DMS114 treated with DMSO at 0.1 percent for 48 hours (cell line): Measurements from ENCODE around the gene APPBP2.
"Not testable (repeated sequence)": the region's sequence is repeated elsewhere in the genome, so short reads cannot be mapped to it uniquely, and the experiment has no call there.

ENCODE experiments used
- DNase-seq: peaks from one replicate; lab custom pipeline; 2025; ENCODE audit not compliant: unreplicated experiment; lab: John Stamatoyannopoulos, UW

Gene APPBP2, protein sequence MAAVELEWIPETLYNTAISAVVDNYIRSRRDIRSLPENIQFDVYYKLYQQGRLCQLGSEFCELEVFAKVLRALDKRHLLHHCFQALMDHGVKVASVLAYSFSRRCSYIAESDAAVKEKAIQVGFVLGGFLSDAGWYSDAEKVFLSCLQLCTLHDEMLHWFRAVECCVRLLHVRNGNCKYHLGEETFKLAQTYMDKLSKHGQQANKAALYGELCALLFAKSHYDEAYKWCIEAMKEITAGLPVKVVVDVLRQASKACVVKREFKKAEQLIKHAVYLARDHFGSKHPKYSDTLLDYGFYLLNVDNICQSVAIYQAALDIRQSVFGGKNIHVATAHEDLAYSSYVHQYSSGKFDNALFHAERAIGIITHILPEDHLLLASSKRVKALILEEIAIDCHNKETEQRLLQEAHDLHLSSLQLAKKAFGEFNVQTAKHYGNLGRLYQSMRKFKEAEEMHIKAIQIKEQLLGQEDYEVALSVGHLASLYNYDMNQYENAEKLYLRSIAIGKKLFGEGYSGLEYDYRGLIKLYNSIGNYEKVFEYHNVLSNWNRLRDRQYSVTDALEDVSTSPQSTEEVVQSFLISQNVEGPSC

DNA sequence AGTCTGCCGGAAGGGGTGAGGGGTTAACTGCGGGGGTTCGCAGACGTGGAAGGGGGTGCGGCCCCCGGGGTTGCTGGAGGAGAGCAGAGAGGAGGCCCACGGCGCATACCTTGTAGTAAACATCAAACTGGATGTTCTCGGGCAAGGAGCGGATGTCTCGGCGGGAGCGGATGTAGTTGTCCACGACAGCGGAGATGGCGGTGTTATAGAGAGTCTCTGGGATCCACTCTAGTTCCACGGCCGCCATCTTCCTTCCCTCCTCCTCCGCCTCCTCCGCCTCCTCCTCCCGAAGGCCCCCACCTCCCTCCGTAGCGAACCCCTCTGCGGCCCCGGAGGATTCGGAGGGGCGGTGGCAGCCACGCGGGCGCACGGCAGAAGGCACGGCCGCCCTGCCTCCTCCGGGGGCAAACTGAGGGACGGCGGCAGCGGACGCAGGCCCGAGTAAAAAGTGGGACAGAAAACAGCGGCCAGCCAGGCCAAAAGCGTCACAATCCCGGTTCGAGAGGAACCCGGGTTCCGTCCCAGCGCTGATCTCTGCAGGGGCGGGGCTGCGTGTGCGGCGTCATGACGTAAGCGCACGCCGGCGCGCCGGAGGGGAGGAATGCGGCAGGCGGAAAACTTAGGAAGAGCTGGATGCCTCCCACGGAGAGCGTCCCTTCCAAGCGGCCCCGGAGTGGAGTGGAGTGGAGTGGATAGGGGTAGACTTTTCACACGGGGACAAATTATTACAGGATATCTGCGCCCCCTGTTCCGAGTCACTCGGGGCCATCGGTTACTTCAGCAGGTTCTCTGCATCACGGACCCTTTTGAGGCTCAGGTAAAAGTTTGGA lies at the start of gene APPBP2:
TSS of gene APPBP2 (minus strand) at position 558 of the 830 bp plus-strand sequence. CDS start at position 247, 311 bp downstream.
- DNase-seq, result peak; percentile 94

DNA sequence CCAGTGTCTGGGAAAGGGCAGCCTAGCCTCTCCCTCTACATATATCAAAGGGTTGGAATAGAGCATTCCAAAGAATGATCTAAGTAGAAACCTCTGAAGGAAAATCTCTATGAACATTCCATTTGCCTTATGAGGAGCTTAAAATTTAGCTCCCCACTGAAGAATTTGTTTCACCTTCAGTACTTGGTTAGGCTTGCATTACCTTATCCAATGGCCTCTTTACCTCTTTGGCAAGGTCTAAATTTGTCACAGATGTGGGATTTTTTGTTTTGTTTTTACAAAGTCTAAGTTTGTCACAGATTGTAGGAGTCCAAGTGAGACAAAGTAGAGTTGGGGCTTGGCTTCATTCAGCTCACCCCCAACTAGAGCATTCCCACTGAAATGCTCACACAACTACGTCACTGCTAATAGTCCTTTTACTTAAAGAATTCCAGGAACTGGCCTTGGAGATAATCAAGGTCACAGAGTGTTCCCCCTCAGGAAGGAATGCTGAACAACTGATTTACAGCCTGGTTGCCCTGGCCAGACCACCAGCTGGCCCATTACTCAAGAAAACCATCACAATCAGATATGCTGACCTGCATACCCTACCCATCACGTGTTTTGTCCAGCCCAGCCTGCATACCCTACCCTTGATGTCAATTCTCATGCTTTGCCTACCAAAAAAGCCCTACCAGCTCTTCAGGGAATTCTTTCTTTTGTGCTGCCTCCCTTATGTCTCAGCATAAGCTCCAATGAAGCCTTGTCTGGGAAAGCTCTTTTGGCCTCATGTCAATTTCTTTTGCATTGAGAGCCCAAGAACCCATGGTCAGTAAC lies 47.4 kb upstream of the APPBP2 start:
- no peak for DNase-seq

DNA sequence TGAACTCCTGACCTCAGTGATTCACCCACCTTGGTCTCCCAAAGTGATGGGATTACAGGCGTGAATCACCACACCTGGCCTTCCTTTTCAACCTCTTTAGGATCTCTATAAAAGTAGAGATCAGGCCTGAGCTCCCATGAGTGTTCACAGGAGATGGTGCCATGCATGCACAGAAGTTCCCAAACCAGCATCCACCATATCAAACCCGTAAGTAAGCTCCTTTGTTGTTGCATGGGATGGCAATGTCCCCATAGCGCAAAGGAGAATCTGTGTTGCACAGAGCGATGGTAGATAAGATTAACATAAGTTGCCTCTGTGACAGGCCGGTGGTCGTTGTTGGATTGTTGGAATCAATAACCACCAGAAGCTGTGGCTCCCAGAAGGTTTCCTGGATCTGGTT lies 39.2 kb upstream of the APPBP2 start:
- no peak for DNase-seq

DNA sequence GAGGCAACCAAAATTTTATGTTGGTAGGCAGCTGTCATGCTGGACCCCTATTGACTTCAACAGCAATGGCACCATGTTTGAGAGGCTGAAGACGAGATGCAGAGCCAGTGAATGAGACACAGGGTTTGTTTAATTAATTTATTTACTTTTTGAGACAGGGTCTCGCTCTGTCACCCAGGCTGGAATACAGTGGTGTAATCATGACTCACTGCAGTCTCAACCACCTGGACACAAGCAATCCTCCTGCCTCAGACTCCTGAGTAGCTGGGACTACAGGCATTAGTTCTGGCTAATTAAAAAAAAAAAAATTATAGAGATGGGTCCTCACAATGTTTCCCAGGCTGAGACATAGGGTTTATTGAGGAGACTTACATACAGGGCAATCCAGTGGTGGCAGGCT lies 37.7 kb upstream of the APPBP2 start:
- DNase-seq, result no peak

DNA sequence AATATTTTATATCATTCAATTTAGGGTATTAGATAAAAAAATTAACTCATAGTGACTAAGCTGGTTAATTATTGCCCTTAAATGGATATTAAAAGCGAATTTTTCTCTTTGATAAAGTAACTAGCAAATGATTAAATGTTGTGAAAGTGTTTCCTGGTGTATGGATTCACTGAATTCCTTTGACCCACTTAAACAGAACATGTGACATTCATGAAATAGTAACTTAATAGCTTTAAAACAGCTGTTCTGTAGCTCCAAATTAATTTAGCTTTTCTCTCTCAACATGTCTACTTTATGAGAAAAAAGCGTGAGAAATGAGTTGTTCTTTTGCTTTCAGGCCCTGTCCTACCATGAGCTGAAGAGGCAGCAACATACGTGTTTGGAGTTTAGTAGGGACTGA lies 36.4 kb upstream of the APPBP2 start:
- no peak for DNase-seq

DNA sequence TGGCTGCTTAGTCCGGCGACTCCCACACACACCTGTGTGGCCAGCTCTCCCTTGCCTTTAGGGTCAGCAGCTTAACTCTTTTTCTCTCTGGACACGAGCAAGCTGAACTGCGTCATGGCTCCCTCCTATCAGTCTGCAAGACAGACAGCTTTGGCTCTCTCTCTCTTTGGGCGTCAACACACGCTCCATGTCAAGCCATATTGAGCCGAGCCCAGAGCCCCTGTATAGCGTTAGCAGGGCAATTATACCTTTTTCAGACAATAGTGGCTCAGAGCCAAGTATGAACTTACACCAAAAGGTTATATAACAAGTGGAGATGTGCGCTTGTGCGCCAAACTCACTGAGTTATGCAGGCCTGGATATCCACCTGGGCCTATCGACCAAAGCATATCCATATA lies 34.8 kb upstream of the APPBP2 start:
- no peak for DNase-seq

DNA sequence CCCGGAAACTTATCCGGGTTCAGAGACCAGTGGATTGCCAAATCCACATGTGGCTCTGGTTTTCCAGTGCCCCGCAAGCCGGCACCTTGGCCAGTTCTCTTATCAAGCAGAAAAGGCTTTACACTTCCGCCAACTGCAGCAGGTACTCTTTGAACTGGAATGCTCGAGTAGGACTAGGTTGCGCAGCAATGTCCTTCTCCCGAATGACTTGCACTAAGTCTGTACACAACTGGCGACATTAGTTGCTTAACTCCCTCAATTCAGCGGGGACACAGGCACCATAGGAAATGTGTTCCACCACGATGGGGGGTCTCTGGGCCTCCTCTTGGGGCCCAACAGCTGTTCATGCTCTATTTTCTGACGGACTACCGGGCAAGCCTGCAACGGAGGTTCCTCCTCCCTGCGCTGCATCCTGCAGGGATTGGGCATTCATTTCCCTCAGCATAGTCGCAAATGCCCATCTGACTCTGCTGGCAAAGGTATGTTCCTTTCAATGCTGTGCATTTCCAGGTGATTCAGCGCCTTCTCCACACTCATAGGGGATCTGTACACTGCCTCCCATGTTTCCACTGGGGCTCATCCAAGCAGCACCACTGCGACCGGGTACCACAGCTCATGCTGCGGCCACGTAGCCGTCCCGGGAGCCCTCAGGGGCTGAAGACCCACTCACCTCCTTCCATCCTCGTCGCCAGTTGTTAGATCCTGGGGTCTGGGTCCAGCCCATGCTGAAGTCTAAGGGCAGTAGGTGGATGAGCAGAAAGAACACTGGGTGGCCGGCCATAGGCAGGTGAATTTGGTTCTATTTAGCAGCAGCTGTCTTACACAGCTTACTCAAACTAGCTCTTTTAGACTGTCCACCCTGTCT lies 34.2 kb upstream of the APPBP2 start:
- DNase-seq, result no peak

DNA sequence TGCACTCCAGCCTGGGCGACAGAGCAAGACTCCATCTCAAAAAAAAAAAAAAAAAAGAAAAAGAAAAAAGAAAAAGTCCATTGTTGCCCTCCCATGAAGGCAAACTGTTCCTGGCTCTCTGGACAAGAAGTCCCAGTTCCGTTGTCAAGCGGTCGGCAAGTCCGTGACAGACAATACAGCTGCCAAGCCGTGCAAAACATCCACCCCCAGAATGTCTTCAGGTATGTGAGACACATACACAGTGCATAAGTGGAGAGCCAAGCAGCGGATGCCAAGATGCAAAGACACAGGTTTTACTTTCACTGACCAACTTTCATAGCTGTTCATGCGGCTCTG lies 33.6 kb upstream of the APPBP2 start:
- DNase-seq, result no peak

DNA sequence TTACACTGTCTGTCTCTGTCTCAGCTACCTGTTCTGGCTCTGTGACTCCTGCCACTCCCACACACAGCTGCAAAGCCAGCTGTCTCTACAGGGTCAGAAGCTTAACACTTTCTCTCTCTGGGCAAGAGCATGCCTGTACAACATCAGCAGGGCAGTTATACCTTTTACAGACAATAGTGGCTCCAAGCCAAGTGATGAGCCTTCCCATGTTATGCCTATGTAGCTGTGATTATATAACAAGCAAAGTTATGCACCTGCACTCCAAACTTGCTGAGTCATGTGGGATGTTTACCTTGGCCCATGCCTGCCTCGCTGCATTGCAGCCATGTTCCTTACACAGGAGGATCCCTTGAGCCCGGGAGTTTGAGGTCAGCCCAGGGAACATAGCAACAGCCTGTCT lies 31.8 kb upstream of the APPBP2 start:
- DNase-seq, result no peak

DNA sequence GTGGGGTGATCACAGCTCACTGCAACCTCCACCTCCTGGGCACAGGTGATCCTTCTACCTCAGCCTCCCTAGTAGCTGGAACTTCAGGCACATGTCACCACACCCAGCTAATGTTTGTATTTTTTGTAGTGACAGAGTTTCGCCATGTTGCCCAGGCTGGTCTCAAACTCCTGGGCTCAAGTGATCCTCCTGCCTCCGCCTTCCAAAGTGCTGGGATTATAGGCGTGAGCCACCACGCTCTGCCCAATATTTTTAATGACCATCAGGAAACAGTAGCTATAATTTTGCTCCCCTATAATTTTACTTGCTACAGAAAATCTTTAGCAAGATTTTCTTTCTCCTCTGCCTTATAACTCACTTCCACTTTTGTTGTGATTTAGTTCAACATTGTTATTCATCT lies 29.7 kb upstream of the APPBP2 start:
- no peak for DNase-seq

DNA sequence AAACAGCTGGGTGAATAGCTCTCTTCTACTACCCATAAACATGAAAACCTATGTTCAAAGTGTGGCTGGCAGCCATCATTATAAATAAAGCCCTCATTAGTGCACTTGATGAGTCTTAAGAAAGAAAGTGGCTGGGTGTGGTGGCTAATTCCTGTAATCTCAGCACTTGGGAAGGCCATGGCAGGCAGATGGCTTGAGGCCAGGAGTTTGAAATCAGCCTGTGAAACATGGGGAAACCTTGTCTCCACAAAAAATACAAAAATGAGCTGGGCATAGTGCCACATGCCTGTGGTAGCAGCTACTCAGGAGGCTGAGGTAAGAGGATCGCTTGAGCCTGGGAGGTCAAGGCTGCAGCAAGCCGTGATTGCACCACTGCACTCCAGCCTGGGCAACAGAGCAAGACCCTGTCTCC lies 28.3 kb upstream of the APPBP2 start:
- no peak for DNase-seq

DNA sequence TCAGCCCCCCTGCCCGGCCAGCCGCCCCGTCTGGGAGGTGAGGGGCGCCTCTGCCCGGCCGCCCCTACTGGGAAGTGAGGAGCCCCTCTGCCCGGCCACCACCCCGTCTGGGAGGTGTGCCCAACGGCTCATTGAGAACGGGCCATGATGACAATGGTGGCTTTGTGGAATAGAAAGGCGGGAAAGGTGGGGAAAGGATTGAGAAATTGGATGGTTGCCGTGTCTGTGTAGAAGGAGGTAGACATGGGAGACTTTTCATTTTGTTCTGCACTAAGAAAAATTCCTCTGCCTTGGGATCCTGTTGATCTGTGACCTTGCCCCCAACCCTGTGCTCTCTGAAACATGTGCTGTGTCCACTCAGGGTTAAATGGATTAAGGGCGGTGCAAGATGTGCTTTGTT lies 26.2 kb upstream of the APPBP2 start:
- not testable (repeated sequence) for DNase-seq

DNA sequence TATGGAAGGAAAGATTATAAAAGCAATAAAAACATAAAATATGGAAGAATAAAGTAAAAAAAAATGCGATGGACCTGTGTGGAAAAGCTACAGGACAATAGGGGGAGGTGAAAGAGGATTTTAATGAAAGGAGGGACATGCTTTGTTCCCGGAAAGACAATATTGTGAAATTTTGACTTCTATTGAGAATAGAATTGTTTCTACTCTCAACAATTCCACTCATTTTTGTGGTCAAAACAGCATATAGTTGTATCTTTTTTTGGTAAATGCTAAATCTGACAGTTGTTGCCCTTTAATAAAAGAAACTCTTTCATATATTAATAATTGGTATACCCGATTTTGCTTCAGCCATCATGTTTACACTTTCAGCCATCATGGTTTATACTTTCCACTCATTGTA lies 22.9 kb upstream of the APPBP2 start:
- no peak for DNase-seq

DNA sequence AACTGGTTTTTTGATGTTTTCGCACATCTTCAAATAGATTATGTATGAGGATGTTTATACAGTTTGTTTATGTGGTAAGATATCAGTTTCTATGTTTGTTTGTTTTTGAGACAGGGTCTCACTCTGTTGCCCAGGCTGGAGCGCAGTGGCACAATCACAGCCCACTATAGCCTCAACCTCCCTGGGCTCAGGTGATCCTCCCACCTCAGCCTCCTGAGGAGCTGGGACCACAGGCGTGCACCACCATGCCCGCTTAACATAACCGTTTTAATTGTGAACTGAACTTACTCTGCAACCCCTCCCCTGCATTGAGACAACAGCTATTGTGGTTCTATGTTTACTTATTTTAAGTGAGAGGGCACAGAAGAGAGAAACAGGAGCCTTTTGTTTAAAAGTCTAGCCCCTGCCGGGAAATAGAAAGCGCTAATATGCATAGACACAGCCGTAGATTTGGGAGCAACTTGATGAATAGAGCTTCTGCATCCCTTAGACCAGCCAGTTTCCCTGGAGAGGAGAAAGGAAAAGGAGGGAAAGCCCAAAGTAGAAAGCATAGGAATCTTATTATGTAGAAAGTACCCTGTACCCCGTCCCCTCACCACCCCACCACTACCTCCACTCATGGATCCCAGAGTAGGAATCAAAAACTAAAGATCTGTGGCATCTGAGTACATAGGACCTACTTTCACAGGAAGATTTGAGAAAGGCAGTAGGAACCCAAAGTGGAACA lies 19.6 kb upstream of the APPBP2 start:
- no peak for DNase-seq

DNA sequence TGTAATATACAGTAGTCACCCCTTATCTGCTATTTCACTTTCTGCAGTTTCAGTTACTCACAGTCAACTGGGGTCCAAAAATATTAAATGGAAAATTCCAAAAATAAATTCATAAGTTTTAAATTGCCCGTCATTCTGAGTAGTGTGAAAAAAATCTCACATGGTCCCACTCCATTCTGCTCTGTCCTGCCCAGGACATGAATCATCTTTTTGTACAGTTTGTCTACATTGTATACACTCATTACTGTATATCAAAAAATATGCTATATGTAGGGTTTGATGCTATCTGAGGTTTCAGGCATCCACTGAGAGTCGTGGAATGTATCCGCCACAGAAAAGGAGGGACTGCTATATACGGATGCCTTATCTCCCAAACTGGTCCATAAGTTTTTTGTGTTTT lies 16.0 kb upstream of the APPBP2 start:
- no peak for DNase-seq

DNA sequence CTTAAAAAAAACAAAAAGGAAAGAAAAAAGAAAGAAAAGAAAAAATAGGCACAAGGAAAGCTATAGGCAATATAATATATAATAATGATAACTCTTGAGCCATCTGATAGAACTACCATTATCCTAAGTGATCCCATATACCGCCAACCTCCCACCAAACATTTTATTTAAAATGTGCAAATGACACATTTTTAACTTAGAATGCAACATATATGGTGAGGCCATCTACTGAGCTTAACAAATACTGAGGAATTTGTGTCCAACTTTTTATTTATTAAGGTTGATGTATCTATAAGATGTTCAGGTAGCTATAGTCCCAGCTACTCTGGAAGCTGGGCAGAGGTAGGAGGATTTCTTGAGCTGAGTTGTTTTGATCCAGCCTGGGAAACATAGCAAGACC lies 14.4 kb upstream of the APPBP2 start:
- DNase-seq, result no peak

DNA sequence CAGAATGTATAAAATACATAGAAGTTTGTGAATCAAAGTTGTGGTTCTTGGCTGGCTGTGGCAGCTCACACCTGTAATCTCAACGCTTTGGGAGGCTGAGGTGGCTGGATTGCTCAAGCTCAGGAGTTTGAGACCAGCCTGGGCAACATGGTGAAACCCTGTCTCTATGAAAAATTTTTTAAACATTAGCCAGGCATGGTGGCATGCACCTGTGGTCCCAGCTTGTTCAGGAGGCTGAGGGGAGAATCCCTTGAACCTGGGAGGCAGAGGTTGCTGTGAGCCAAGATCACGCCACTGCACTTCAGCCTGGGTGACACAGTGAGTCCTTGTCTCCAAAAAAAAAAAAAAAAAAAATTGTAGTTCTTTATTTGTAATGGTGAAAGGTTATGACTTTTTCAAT lies 13.8 kb upstream of the APPBP2 start:
- DNase-seq, result no peak

DNA sequence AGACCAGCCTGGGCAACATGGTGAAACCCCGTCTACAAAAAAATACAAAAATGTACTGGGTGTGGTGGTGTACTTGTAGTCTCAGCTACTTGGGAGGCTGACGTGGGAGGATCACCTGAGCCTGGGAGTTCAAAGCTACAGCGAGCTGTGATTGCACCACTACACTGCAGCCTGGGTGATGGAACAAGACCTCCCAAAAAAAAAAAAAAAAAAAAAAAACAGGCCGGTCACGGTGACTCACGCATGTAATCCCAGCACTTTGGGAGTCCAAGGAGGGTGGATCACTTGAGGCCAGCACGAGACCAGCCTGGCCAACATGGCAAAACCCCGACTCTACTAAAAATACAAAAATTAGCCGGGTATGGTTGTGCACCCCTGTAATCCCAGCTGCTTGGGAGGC lies 12.7 kb upstream of the APPBP2 start:
- no peak for DNase-seq

DNA sequence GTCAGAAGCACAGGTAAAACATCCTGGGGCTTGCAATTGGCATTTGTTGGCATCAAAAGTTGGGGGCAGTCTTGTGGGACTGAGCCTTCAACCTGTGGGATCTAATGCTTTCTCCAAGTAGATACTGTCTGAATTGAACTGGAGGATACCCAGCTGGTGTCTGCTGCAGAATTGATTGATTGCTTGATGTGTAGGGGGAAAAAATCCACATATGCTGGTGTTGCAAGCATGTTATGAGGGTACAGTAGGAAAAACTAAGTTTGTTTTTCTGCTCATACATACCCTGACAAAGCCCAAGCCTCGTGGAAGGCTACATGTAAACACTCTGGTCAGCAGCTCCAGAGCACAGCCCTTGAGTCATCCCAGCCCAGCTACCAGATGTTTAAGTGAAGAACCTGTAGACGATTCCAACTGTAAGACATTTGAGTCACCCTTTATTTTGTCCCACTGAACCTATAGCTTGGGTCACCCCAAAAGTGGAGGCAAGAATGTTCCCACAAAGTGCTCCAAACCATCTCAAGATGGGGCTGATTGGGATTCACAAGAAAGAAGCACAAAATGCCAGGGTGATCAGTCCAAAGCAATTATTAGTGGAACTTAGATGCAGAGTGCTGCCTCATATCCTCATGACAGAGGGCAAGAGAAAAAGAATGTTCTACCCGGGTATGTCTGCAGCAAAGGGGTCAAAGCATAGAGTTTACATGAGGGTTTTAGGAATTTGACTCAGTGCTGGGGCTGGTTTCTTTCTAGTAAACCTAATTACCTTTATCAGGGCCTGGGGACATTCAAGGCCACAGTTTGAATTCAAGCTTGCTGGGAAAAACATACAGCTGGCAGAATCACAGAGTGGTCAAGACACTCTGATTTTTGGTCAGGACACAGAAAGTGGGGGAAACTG lies 9.6 kb upstream of the APPBP2 start:
- no peak for DNase-seq
